Measurements from ENCODE around the gene PREX1.

Gene PREX1

GRCh38 chr20:48769069-48769983 lies 58.5 kb downstream of the PREX1 start:
- H3K9me3 ChIP-seq: peaks cover 0 to 4% (median 4%) of the 10 kb centered on the region in 3 donors
- intact Hi-C loops (cut with DNase I; ENCODE audit: low total_unique reads): no loop called here

GRCh38 chr20:48766961-48767960 lies 60.5 kb downstream of the PREX1 start:
- intact Hi-C loops (cut with DNase I; ENCODE audit: low total_unique reads): no loop called here
- TF ChIP-seq CTCF (IDR thresholded peaks at IDR 0.05): no peak
- Histone ChIP-seq H3K4me3 (no peak overlapping the region), H3K9me3 (peaks cover 0 to 4% (median 4%) of the 10 kb centered on the region in 3 donors), H3K27me3 (no peaks in the 10 kb centered on the region), H3K4me1 (no peaks in the 10 kb centered on the region), H3K27ac (no peak overlapping the region), H3K36me3 (no peaks in the 10 kb centered on the region)
- no peak for DNase-seq

More at GRCh38 chr20:48769069-48769983, 58.5 kb downstream of the PREX1 start:
- Histone ChIP-seq H3K27me3 (no peaks in the 10 kb centered on the region), H3K4me1 (no peaks in the 10 kb centered on the region), H3K36me3 (no peaks in the 10 kb centered on the region), H3K4me3 (no peak overlapping the region), H3K27ac (no peak overlapping the region)
- no peak for TF ChIP-seq CTCF (IDR thresholded peaks at IDR 0.05)
- no peak for DNase-seq

- Histone ChIP-seq H3K4me3 (no peak overlapping the region), H3K36me3 (no peaks in the 10 kb centered on the region), H3K4me1 (no peaks in the 10 kb centered on the region), H3K9me3 (peaks cover 0 to 4% (median 4%) of the 10 kb centered on the region in 3 donors), H3K27me3 (no peaks in the 10 kb centered on the region), H3K27ac (no peak overlapping the region)
- DNase-seq: no peak
- intact Hi-C loops (cut with DNase I; ENCODE audit: low total_unique reads): no loop called here
- TF ChIP-seq CTCF (IDR thresholded peaks at IDR 0.05): no peak
These were observed 61.6 kb downstream of the PREX1 start for GRCh38 chr20:48766205-48766604.

- Histone ChIP-seq H3K27me3 (no peaks in the 10 kb centered on the region), H3K4me3 (no peak overlapping the region), H3K9me3 (peaks cover 0 to 4% (median 4%) of the 10 kb centered on the region in 3 donors), H3K4me1 (peaks cover 0 to 6% (median 0%) of the 10 kb centered on the region in 4 donors), H3K36me3 (no peaks in the 10 kb centered on the region), H3K27ac (no peak overlapping the region)
- no peak for TF ChIP-seq CTCF (IDR thresholded peaks at IDR 0.05)
- intact Hi-C loops (cut with DNase I; ENCODE audit: low total_unique reads): no loop called here
- no peak for DNase-seq
These were observed 62.4 kb downstream of the PREX1 start for GRCh38 chr20:48765359-48765758.

- peaks cover 0 to 13% (median 0%) of the 10 kb centered on the region in 4 donors for H3K4me1 ChIP-seq
- H3K27me3 ChIP-seq: no peaks in the 10 kb centered on the region
- H3K27ac ChIP-seq: no peak overlapping the region
- TF ChIP-seq CTCF (IDR thresholded peaks at IDR 0.05): no peak
- H3K36me3 ChIP-seq: no peaks in the 10 kb centered on the region
- intact Hi-C loops (cut with DNase I; ENCODE audit: low total_unique reads): no loop called here
- peaks cover 0 to 4% (median 4%) of the 10 kb centered on the region in 3 donors for H3K9me3 ChIP-seq
- DNase-seq: no peak
- H3K4me3 ChIP-seq: no peak overlapping the region
These were observed 64.4 kb downstream of the PREX1 start for GRCh38 chr20:48763216-48763914.
